GM18505 (cell line): Measurements from ENCODE around the gene PTPRD.
"Not testable (repeated sequence)": the region's sequence is repeated elsewhere in the genome, so short reads cannot be mapped to it uniquely, and the experiment has no call there.

Experiments
- ATAC-seq: cut with Tn5 transposase; IDR thresholded peaks from one replicate; pipeline ENCODE4 v1.9.1; 2021; ENCODE audit not compliant: unreplicated experiment
- POLR2A ChIP-seq: IDR thresholded peaks from 4 replicates; pipeline ENCODE4 v1.6.1; 2011; ENCODE audit warnings: borderline replicate concordance; ENCODE audit not compliant: insufficient read depth, insufficient read length; ENCODE audit errors: extremely low read depth

PTPRD gene

DNA sequence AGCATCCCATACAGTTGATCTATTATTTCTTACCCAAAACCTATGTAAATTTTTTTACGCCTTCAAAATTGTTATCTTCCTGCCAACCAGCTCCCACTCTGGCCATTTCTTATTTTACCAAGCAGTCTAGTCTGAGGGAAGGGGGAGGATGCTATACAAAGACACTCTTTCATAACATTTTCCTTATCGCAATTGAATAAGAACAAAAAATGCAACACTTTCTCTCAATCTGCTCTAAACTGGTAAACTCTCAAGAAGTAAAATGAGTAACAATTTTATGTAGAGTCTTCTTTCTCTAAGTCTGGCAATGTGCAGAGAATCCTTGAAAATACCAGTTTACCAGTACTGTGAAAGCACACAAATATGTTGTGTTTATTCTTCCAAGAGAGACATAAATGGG is 1216.3 kb downstream of the PTPRD start:
- no peak for TF ChIP-seq POLR2A
- no peak for ATAC-seq

GRCh38 chr9:9395539-9395938 is 1217.3 kb downstream of the PTPRD start:
- TF ChIP-seq POLR2A, result no peak
- ATAC-seq, result no peak

- no peak for TF ChIP-seq POLR2A
- no peak for ATAC-seq
Observed at GRCh38 chr9:9392755-9393154, 1220.0 kb downstream of the PTPRD start.

DNA sequence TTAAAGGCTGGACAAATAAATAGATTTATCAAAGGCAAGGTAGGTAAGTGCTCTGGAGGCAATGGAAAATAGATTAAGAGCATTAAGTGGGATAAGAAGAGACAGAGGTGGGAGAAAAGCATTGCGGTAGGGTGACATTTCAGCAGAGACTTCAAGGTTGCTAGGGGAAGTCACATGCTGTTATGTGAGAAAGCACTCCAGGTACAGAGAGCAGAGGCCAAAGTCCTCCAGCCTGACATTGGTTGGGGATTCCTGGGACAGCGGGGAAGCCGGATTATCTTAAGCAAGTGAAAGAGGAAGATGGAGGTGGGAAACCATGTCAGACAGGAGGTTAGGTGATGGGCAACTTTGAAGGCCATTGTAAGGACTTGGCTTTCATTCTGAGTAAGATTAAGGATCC is 1222.9 kb downstream of the PTPRD start:
- ATAC-seq, result no peak
- TF ChIP-seq POLR2A, result no peak

GRCh38 chr9:9387511-9388115 is 1225.2 kb downstream of the PTPRD start:
- no peak for TF ChIP-seq POLR2A
- ATAC-seq, result no peak

DNA sequence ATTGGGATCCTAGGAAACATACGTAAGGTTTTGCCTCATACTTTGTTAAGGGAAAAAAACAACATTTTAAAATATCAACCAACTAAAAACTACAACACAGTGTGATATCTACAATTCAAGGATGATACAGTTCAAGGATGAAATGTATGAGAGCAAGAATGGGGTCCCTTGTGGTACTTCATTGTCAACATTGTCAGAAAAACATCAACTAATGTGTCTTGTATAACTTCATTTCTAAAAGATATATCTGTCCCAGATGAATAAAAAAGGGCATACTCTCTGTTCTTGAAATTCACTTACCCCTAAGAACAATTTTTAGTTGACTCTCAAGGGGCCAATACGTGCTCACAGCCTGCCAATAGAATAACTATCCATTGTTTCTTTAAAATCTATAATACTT is 1250.5 kb downstream of the PTPRD start:
- ATAC-seq, result no peak
- no peak for TF ChIP-seq POLR2A

- ATAC-seq, result no peak
- TF ChIP-seq POLR2A, result no peak
Observed at GRCh38 chr9:9352877-9353481, 1259.8 kb downstream of the PTPRD start.

- no peak for ATAC-seq
- TF ChIP-seq POLR2A, result no peak
Observed at GRCh38 chr9:9341203-9341602, 1271.6 kb downstream of the PTPRD start.

GRCh38 chr9:9337129-9337528 is 1275.7 kb downstream of the PTPRD start:
- no peak for ATAC-seq
- no peak for TF ChIP-seq POLR2A

GRCh38 chr9:9326749-9327148 is 1286.1 kb downstream of the PTPRD start:
- TF ChIP-seq POLR2A, result no peak
- no peak for ATAC-seq

GRCh38 chr9:9319007-9319406 is 1293.8 kb downstream of the PTPRD start:
- no peak for ATAC-seq
- no peak for TF ChIP-seq POLR2A

- ATAC-seq, result not testable (repeated sequence)
Observed at GRCh38 chr9:9310743-9311142, 1302.1 kb downstream of the PTPRD start.

DNA sequence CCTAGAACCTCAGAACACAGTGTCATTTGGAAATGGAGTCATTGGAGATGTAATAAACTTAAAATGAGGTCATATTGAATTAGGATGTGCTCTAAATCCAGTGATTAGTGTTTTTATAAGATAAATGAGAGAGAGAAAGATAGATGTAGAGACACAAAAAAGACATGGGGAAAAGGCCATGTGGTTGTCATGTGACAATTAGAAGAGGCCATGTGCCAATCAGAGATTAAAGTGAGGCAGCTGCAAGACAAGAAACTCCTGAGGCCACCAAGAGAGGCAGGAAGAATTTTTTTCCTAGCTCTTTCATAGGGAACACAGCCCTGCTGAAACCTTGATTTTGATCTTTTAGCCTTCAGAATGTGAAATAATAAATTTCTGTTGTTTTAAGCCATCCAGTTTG is 1307.2 kb downstream of the PTPRD start:
- TF ChIP-seq POLR2A, result no peak
- no peak for ATAC-seq

DNA sequence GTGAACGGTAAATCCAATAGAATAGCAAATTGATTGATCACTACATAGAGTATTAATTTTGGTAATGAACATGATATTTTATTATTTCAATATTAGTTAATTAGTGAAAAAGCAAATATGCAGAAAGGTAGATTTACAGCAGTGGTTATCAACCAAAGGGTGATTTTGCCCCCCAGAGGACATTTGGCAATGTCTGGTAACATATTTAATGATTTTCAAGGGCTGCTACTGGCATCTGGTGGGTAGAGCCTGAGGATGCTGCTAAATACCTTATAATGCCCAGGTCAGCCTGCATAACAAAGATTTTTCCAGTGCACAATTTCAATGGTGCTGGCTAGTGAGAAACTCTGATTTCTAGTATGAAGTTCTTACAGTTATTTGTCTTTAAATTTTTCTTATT is 1313.7 kb downstream of the PTPRD start:
- ATAC-seq, result no peak
- no peak for TF ChIP-seq POLR2A

GRCh38 chr9:9286001-9286400 is 1326.8 kb downstream of the PTPRD start:
- TF ChIP-seq POLR2A, result no peak
- no peak for ATAC-seq
